ENCODE measurements around the gene HNRNPH1.
A peak's percentile ranks its signal among the peaks of the same experiment; 100 is the strongest.

Gene HNRNPH1

GRCh38 chr5:179621551-179622214 is 1.8 kb downstream of the HNRNPH1 start:
- no peak for DNase-seq

GRCh38 chr5:179620703-179621350 is 2.6 kb downstream of the HNRNPH1 start:
- DNase-seq = no peak

- DNase-seq = no peak
These were observed 3.2 kb downstream of the HNRNPH1 start for GRCh38 chr5:179620293-179620692.

GRCh38 chr5:179619776-179620175 is 3.7 kb downstream of the HNRNPH1 start:
- no peak for DNase-seq

GRCh38 chr5:179618923-179619554 is 4.4 kb downstream of the HNRNPH1 start:
- no peak for DNase-seq

- DNase-seq = no peak
These were observed 5.5 kb downstream of the HNRNPH1 start for GRCh38 chr5:179617930-179618329.

- DNase-seq = no peak
These were observed 7.4 kb downstream of the HNRNPH1 start for GRCh38 chr5:179616002-179616594.

GRCh38 chr5:179615203-179615602 is 8.3 kb downstream of the HNRNPH1 start:
- DNase-seq = no peak

- no peak for DNase-seq
These were observed 8.7 kb downstream of the HNRNPH1 start for GRCh38 chr5:179614745-179615144.

DNA sequence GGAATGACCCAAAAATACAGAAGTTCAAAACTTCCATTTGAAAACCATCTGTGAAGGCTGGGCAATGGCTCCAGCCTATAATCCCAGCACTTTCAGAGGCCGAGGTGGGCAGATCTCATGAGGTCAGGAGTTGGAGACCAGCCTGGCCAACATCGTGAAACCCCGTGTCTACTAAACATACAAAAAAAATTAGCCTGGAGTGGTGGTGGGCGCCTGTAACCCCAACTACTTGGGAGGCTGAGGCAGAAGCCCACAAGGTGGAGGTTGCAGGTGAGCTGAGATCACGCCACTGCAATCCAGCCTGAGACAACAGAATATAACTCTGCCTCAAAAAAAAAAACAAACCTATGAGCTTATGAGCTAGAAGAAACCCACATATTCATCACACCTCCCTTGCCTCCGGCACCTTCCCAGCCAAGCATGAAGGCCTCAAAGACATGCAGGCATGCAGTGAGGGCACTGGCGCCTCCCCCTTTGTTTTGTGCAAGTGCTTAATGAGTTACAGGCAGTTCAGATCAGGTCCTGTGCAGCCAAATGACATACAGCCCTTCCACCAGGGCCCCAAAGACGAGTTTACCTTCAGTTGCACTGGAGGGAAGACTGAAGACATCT is 9.9 kb downstream of the HNRNPH1 start:
- DNase-seq = no peak

DNA sequence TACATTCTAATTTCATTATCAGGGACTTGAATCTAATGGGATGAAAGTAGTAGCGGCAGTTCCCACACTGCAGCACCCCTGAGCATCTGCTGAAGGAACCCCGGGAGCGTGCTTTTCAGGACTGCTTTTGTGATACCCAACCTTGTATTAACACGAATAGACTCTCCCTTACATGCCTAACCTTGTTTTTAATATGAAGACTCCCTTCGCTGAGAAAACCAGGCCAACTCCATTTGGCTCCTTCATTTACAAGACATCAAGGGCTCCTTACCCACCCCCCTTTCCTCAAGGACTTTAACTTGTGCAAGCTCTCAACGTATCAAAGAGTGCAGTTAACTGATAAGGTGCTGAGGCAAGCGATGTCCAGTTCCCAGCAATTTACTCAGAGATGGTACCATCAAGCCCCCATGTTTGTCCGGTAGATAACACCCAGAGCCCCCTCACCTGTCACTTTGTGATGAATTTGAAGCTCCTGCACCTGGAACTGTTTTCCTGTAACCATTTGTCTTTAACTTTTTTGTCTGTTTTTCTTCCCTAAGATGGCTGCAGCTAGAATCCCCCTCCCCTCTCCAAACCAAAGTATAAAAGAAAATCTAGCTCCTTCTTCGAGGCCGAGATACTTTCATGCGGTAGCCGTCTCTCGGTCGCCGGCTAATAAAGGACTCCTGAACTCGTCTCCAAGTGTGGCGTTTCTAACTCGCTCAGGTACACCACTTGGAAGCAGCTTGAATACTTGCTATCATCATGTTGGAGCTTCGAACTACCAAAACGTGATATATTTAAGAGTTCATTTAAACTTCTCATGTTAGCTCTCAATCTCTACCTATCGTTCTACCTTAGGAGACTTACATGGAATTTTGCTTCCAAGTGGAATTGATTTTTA is 10.7 kb downstream of the HNRNPH1 start:
- DNase-seq = no peak

GRCh38 chr5:179610903-179611265 is 12.6 kb downstream of the HNRNPH1 start:
- DNase-seq = no peak

DNA sequence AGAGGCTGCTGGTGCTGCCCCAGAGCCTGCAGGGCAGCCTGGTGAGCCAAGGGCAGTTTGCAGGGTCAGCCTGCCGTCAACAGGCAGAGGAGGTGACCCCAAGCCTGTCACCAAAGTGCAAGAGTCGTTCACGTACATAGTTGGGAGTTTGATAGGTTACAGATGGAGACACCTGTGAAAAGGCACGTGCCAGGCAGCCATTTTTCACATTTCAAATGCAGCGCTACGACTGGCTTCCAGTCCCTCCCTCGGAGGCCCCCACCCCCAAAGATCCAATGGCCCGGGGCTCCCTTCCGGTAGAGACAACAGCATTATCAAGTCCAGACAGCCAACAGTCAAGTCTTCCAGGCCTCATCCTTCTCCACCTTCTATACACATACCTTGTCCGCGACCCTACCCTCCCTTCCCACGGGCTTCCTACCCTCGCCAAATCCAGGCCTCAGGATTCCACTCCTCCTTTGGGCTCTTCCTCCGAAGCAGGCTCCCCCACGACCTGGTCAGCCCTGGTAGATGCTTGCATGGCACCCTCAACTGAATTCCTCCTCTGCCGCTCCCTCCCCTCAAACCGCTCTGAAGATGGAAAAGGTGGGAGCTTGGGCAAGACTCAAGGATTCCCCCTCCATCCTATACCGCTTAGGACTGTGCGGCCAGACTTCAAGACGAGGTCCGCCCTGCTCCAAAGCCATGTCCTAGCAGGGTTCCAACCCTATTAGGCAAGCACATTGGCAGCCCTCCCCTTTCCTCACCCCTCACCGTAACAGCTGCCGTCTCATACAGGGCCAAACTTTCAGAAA is 13.2 kb downstream of the HNRNPH1 start:
- DNase-seq = no peak

- no peak for DNase-seq
These were observed 13.7 kb downstream of the HNRNPH1 start for GRCh38 chr5:179609834-179610108.

DNA sequence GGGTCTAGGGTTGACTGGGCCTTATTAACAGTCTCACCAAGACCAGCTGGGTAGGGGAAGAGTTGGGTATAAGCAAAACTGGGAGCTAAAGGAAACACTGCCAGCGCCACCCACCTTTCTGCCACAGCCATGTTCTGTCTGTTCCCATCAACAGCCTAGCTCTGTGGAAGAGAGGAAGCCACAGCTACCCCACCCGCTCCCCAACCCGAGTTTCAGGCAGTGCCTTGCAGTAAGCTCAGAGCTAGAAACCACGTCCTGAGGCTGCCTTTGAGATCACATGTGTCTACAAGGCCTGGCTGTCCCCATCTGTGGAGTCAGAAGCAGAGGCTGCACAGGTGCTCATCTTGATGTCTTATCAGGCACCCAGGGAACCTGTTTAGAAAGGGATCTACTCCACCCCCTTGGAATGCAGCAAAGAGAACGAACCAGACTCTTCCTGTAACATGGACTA is 15.3 kb downstream of the HNRNPH1 start:
- peak; percentile 71 to 72 for DNase-seq

- no peak for DNase-seq
These were observed 16.1 kb downstream of the HNRNPH1 start for GRCh38 chr5:179607160-179607931.

GRCh38 chr5:179606910-179607159 is 16.6 kb downstream of the HNRNPH1 start:
- no peak for DNase-seq

DNA sequence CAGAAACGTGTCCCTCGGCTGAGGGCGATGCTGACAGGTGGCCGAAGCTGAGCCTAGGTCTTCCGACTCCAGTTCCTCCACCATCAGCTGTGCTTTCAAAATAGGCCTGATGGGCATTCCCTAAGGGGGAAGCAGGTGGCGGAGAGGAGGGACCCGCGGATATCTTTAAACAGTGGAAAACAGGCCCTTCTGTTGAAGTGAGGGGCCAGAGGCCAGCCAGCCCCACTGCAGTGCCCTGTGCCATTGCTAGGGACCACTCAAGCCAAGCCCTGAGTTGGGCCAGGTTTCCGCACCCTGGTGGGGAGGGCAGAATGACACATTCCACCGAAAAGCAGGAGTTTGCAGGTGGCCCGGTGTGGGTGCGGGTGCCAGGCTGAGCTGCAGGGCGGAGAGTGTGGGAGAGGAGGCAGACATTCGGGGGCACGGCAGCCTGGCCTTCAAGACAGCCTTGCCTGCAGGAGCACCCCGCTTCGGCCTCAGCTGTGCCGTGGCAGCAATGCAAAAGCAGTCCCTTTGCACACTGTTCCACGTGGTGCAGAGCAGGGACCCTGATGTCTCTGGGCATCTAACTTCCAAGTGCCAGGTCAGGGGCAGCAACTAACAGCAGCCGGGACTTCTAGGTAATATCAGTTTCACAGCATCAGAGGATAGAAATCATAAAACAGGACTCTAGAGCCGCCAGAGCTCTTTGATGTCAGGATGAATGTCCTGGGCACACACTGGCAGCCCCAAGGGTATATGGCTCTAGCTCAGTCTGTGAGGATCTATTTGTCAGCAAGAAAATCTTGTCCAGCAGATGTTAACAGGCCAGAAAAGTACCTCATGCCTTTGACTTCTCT is 17.2 kb downstream of the HNRNPH1 start:
- no peak for DNase-seq

- DNase-seq = no peak
These were observed 18.2 kb downstream of the HNRNPH1 start for GRCh38 chr5:179605026-179605833.

All from Kasumi-1 (cell line).